Mucosa of stomach (tissue), 1 donor: ENCODE measurements around the gene PLEKHM3.
"Not testable (repeated sequence)": the region's sequence is repeated elsewhere in the genome, so short reads cannot be mapped to it uniquely, and the experiment has no call there.

ENCODE experiments used
- H3K27me3 ChIP-seq: one replicate; pipeline ENCODE4 v1.7.0; 2013; ENCODE audit warnings: mild to moderate bottlenecking, low read length; ENCODE audit not compliant: control insufficient read depth, insufficient read depth
- H3K36me3 ChIP-seq: one replicate; pipeline ENCODE4 v1.7.0; 2013; ENCODE audit warnings: low read length; ENCODE audit not compliant: control insufficient read depth, insufficient read depth
- H3K4me1 ChIP-seq: one replicate; pipeline ENCODE4 v1.7.0; 2013; ENCODE audit warnings: mild to moderate bottlenecking, low read length; ENCODE audit not compliant: control insufficient read depth, insufficient read depth
- H3K4me3 ChIP-seq: one replicate; pipeline ENCODE4 v1.7.0; 2013; ENCODE audit warnings: low read length
- H3K9ac ChIP-seq: one replicate; pipeline ENCODE4 v1.7.0; 2013; ENCODE audit warnings: mild to moderate bottlenecking, low read length, moderate library complexity
- H3K9me3 ChIP-seq: one replicate; pipeline ENCODE4 v1.7.0; 2013; ENCODE audit warnings: mild to moderate bottlenecking, low read length, moderate library complexity; ENCODE audit not compliant: control insufficient read depth
- donor health status: Pancreatic carcinoma.

Gene PLEKHM3

DNA sequence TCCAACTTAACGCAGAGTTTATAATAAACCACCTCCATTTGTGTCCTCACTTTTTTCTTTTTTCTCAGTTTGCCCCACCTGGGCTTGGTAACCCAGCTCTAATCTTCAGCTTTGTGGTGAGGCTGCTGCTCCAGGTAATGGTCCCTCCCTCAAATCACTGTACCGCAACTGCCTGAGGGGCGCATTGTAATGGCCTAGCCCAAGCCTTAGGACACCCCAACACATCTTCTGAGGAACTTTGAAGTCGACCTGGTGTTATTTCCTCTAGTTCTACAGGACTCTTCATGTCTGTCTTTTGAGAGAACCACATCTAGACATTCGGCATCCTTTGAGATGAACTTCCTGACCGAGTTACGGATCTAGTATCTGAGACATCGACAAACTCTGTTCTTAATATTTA is 99.7 kb downstream of the PLEKHM3 start:
- Histone ChIP-seq H3K9ac (no peak overlapping the region), H3K4me3 (no peak overlapping the region), H3K36me3 (no peaks in the 10 kb centered on the region), H3K4me1 (peaks cover 27% of the 10 kb centered on the region), H3K27me3 (no peaks in the 10 kb centered on the region), H3K9me3 (no peaks in the 10 kb centered on the region)

DNA sequence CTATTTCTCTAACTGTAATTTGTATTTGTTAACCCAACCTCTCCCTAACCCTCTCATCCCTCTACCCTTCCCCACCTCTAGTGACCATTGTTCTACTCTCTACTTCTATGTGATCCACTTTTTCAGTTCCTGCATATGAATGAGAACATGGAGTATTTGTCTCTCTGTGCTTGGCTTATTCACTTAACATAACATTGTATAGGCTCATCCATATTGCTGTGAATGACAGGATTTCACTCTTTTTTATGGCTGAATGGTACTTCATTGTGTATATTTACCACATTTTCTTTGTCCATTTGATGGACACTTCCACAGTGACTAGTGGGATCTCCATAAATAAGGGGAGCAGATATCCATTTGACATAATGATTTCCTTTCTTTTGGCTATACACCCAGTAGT is 103.7 kb downstream of the PLEKHM3 start:
- no peak overlapping the region for H3K9ac ChIP-seq
- H3K9me3 ChIP-seq, result no peaks in the 10 kb centered on the region
- no peak overlapping the region for H3K4me3 ChIP-seq
- H3K4me1 ChIP-seq, result peaks cover 20% of the 10 kb centered on the region
- H3K36me3 ChIP-seq, result no peaks in the 10 kb centered on the region
- H3K27me3 ChIP-seq, result no peaks in the 10 kb centered on the region

DNA sequence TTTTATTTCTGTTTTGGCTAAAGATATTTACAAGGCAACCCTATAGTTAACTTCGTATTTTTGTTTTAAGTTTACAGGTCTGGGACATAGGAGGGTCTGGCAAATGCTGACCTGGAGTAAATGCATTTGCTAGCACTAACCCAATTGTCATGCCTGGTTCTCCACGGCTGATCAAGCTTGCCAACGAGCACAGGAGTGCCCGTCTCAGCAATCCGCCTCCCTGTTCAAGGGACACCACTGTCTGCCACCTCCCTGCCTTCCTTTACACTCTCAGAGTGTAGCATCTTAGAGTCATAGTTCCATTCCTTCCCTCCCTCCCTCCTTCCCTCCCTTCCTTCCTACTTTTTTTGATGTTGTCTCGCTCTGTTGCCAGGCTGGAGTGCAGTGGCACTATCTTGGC is 104.6 kb downstream of the PLEKHM3 start:
- Histone ChIP-seq H3K36me3 (no peaks in the 10 kb centered on the region), H3K9me3 (no peaks in the 10 kb centered on the region), H3K27me3 (no peaks in the 10 kb centered on the region), H3K4me1 (peaks cover 12% of the 10 kb centered on the region), H3K9ac (no peak overlapping the region), H3K4me3 (no peak overlapping the region)

DNA sequence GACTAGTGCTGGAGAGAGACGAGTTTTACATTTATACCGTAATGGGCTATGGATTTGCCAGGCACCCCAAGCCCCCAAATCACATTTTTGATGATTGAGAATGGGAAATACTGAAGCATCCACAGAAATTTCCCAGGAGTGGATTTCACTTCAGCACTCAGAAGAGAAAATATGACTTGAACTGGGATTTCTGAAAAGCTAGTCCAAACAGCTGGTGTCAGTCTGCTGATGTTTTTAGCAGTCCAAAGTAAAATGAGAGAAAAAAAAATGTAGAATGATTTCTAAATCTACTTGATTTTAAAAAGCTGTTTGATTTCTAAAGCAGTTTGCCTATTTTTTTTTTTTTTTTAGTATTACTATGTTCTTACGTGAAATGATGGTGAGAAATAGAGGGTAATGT is 105.0 kb downstream of the PLEKHM3 start:
- H3K9me3 ChIP-seq, result no peaks in the 10 kb centered on the region
- H3K36me3 ChIP-seq, result no peaks in the 10 kb centered on the region
- H3K4me1 ChIP-seq, result peaks cover 8% of the 10 kb centered on the region
- no peaks in the 10 kb centered on the region for H3K27me3 ChIP-seq
- H3K9ac ChIP-seq, result no peak overlapping the region
- H3K4me3 ChIP-seq, result no peak overlapping the region

DNA sequence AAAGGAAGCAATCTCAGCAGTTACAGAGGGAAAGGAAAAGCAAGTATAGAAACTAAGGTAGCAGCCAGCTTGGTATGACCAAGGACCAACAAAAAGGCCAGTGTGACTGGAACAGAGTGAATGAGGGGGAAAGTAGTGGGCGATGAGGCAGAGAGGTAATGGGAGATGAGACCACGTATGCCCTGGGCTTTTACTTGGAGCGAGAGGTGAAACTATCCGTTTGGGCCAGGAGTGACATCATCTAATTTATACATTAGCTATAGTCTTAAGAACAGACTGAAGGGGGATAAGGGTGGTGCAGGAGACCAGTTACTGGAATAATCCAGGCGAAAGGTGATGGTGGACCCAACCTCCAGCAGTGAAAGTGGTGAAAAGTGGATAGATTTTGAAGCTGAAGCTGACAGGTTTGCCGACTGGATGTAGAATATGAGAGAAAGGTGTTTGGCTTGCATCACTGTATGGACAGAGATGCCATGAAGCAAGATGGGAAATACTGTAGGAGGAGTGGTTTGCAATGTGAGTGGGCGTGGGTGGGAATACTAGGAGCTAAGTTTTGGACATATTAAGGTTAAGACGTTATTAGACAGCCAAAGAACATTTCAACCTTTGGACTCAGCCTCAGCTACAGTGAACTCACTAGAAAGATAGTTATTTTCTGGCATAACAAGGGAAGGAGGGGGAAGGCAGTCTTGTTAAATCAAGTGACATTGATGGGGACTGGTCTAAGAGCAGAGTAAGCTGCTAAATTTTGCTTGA is 106.0 kb downstream of the PLEKHM3 start:
- no peaks in the 10 kb centered on the region for H3K9me3 ChIP-seq
- H3K9ac ChIP-seq, result peak overlapping the region; percentile 5
- H3K36me3 ChIP-seq, result no peaks in the 10 kb centered on the region
- H3K27me3 ChIP-seq, result no peaks in the 10 kb centered on the region
- no peak overlapping the region for H3K4me3 ChIP-seq
- H3K4me1 ChIP-seq, result peaks cover 6% of the 10 kb centered on the region

DNA sequence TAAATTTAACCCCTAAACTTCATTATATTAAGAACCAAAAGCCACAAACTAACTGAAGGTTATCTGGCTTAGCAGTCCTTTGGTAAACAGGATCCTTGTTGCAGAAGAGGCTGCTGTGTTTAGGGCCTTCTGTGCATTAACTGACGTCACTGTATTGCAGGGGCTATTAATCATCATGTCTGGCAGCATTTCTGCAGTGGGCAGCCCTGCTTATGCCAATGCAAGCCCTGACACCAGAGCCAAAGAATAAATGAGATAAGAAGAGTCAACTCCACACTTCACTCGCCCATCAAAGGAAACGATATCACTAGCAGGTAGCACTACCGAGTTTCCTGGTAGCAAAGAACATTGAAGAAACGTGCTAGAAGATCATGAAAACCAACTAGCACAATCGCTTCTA is 110.6 kb downstream of the PLEKHM3 start:
- no peak overlapping the region for H3K9ac ChIP-seq
- H3K9me3 ChIP-seq, result no peaks in the 10 kb centered on the region
- H3K27me3 ChIP-seq, result no peaks in the 10 kb centered on the region
- peaks cover 11% of the 10 kb centered on the region for H3K4me1 ChIP-seq
- H3K4me3 ChIP-seq, result no peak overlapping the region
- no peaks in the 10 kb centered on the region for H3K36me3 ChIP-seq

DNA sequence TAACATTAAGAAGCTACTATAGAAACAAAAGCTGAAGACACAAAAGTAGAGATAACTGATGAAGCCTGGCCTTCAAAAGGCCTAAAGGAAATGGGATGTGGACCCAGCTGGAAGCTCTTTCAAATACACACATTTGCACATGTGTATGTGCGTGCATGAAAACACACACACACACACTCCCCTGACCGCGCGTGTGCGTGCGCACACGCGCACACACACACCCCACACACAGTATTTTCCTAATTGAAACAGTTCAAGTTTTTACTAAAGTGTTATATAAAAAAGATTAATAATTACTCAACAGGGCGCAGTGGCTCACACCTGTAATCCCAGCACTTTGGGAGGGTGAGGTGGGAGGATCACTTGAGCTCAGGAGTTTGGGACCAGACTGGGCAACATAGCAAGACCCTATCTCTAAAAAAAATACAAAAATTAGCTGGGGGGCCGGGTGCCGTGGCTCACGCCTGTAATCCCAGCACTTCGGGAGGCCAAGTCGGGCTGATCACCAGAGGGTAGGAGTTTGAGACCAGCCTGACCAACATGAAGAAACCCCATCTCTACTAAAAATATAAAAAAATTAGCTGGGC is 111.5 kb downstream of the PLEKHM3 start:
- H3K4me1 ChIP-seq, result peaks cover 7% of the 10 kb centered on the region
- H3K4me3 ChIP-seq, result no peak overlapping the region
- no peak overlapping the region for H3K9ac ChIP-seq

DNA sequence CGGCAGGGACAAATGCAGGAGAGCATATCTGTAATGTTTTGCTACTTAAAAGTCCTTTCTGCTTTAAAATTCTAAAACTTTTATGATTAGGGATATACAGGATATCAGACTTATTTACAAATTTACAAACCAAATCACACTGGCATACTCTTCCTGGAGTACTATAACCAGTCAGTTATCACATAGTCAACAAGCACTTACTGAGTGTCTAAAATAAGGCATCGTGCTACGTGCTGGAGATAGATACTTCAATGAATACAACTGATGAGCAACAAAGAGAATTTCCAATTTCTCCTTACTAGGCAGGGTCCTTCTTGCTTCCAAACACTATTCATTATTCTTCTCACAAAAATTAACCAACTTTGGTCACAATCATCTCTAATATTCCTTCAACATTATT is 113.5 kb downstream of the PLEKHM3 start:
- H3K4me3 ChIP-seq, result no peak overlapping the region
- no peak overlapping the region for H3K9ac ChIP-seq
- peaks cover 7% of the 10 kb centered on the region for H3K4me1 ChIP-seq
- no peaks in the 10 kb centered on the region for H3K36me3 ChIP-seq
- H3K27me3 ChIP-seq, result no peaks in the 10 kb centered on the region
- H3K9me3 ChIP-seq, result no peaks in the 10 kb centered on the region

More for the DNA sequence above, 111.5 kb downstream of the PLEKHM3 start:
- Histone ChIP-seq H3K9me3 (no peaks in the 10 kb centered on the region), H3K27me3 (no peaks in the 10 kb centered on the region), H3K36me3 (no peaks in the 10 kb centered on the region)

DNA sequence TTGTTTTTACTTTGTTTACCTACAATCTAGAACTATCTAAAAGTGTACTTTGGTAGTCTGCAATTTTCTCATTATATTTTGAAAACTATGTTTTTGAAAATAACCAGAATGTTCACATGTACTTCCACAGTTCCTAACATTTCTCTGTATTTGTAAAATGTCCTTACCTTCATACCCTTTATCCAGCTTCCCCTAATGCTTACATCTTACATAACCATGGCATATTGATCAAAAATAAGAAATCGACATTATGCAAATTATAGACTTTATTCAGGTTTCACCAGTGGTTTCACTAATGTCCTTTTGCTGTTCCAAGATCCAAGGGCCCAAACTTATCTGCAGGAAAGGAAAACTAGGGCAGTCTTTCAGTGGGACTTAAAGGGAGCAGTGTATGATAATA is 114.1 kb downstream of the PLEKHM3 start:
- no peak overlapping the region for H3K4me3 ChIP-seq
- H3K36me3 ChIP-seq, result no peaks in the 10 kb centered on the region
- no peaks in the 10 kb centered on the region for H3K27me3 ChIP-seq
- no peaks in the 10 kb centered on the region for H3K9me3 ChIP-seq
- no peak overlapping the region for H3K9ac ChIP-seq
- peaks cover 7% of the 10 kb centered on the region for H3K4me1 ChIP-seq

DNA sequence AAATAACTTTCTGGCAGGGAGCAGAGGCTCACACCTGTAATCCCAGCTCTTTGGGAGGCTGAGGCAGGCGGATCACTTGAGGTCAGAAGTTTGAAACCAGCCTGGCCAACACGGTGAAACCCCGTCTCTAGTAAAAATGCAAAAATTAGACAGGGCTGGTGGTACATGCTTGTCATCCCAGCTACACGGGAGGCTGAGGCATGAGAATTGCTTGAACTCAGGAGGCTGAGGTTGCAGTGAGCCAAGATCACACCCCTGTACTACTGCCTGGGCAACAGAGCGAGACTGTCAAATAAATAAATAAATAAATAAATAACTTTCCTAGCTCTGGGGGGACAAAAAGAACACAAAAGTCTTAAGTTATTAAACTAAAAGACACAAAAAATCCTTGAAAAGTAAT is 118.8 kb downstream of the PLEKHM3 start:
- not testable (repeated sequence) for H3K4me1 ChIP-seq, H3K4me3 ChIP-seq, H3K9ac ChIP-seq, H3K36me3 ChIP-seq, H3K9me3 ChIP-seq, H3K27me3 ChIP-seq

DNA sequence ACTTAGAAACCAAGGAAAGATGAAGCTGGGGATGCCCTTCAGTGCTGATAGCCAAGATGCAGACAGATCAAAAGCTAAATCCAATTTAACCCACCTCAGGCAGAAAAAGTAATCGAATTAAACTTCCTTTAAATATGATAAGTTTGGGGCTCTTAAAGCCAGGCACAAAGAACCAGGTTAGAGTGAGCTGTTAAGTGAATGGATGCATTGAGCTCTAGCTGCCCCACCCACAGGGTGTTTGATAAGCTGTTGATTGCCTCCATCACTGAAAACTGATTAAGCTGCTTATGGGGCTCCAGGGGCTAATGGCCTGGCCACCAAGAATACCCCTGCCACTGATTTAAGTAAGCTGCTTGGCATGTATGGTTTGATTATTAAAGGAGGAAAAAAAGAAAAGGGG is 119.8 kb downstream of the PLEKHM3 start:
- Histone ChIP-seq H3K9ac (no peak overlapping the region), H3K4me3 (no peak overlapping the region), H3K4me1 (peaks cover 6% of the 10 kb centered on the region), H3K36me3 (no peaks in the 10 kb centered on the region), H3K27me3 (no peaks in the 10 kb centered on the region), H3K9me3 (no peaks in the 10 kb centered on the region)

DNA sequence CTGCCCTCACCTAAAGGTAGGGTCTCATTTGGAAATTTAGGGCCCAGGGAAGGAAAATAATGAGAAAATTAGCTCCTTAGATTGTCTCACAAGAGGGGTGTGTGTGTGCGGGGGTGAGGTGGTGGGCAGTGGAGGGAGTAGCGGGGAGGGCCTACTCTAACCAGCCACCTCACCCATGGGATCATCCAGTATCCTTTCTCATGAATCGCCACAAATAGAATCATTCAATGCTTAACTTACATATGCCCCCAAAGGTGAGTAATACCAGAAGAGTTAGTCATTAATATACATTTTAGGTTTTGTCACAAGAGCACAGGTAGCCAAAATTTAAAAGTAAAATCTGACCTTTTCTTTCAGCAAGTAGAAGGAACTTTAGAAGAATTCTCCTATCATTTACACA is 122.1 kb downstream of the PLEKHM3 start:
- Histone ChIP-seq H3K4me3 (no peak overlapping the region), H3K4me1 (peaks cover 6% of the 10 kb centered on the region), H3K27me3 (no peaks in the 10 kb centered on the region), H3K9me3 (no peaks in the 10 kb centered on the region), H3K9ac (no peak overlapping the region), H3K36me3 (no peaks in the 10 kb centered on the region)
